Suppressor macrophage treated with lipopolysaccharide for 1 hour (primary cell): ENCODE data around the gene GTF3C1.

Source experiments
- DNase-seq, 3 donors: peaks; one replicate each; pipeline ENCODE4 v3.0.0-alpha.2; 2020 to 2022

GTF3C1 gene

GRCh38 chr16:27482397-27483087 lies 67.2 kb downstream of the GTF3C1 start:
- no peak for DNase-seq

- DNase-seq = no peak
These were observed 68.3 kb downstream of the GTF3C1 start for GRCh38 chr16:27481282-27481934.

- DNase-seq = no peak
These were observed 69.0 kb downstream of the GTF3C1 start for GRCh38 chr16:27480761-27481160.

- no peak for DNase-seq
These were observed 73.5 kb downstream of the GTF3C1 start for GRCh38 chr16:27476240-27476639.

GRCh38 chr16:27475561-27475960 lies 74.2 kb downstream of the GTF3C1 start:
- DNase-seq = no peak

GRCh38 chr16:27474921-27475320 lies 74.8 kb downstream of the GTF3C1 start:
- no peak for DNase-seq

- no peak for DNase-seq
These were observed 75.7 kb downstream of the GTF3C1 start for GRCh38 chr16:27474041-27474440.

GRCh38 chr16:27473101-27473900 lies 76.4 kb downstream of the GTF3C1 start:
- no peak for DNase-seq

GRCh38 chr16:27472091-27473020 lies 77.4 kb downstream of the GTF3C1 start:
- no peak for DNase-seq

- no peak for DNase-seq
These were observed 78.1 kb downstream of the GTF3C1 start for GRCh38 chr16:27471661-27472060.

GRCh38 chr16:27470567-27471431 lies 78.9 kb downstream of the GTF3C1 start:
- DNase-seq = peak; percentile 34 to 48 (median 38)

GRCh38 chr16:27468941-27469531 lies 80.7 kb downstream of the GTF3C1 start:
- DNase-seq = no peak

GRCh38 chr16:27465483-27465879 lies 84.2 kb downstream of the GTF3C1 start:
- DNase-seq = no peak

- no peak for DNase-seq
These were observed 84.9 kb downstream of the GTF3C1 start for GRCh38 chr16:27464626-27465482.

GRCh38 chr16:27463741-27464591 lies 85.7 kb downstream of the GTF3C1 start:
- DNase-seq = no peak

- DNase-seq = no peak
These were observed 86.6 kb downstream of the GTF3C1 start for GRCh38 chr16:27462846-27463682.

GRCh38 chr16:27462200-27462845 lies 87.4 kb downstream of the GTF3C1 start:
- DNase-seq = no peak
